ENCODE data around the gene BBS5. TPM values are rescaled to one million over a fixed set of nuclear protein-coding genes. Genes with fewer than 3 reads are reported as not detected.
"Not testable (repeated sequence)": the region's sequence is repeated elsewhere in the genome, so short reads cannot be mapped to it uniquely, and the experiment has no call there.

Gene BBS5
- total RNA-seq, 1 experiment from 2014 or later, result 3.2 TPM

- DNase-seq, result no peak
- POLR2A ChIA-PET, result no interaction called here
Measured at GRCh38 chr2:169513926-169514325, 34.6 kb downstream of the BBS5 start.

GRCh38 chr2:169514758-169515157 lies 35.5 kb downstream of the BBS5 start:
- H3K9me3 ChIP-seq; H3K4me3 Mint-ChIP-seq (ENCODE audit: unreplicated experiment); POLR2A ChIA-PET; H3K4me1 ChIP-seq; H3K36me3 Mint-ChIP-seq (ENCODE audit: insufficient read depth, unreplicated experiment); H3K27me3 ChIP-seq (replicated peaks; ENCODE audit: control insufficient read depth, insufficient read depth, low read length); BruUV-seq (replicated peaks); DNase-seq; H3K4me1 Mint-ChIP-seq (ENCODE audit: low read depth, unreplicated experiment); CTCF ChIA-PET; H3K9me3 Mint-ChIP-seq (ENCODE audit: unreplicated experiment); H3K27ac Mint-ChIP-seq (ENCODE audit: unreplicated experiment); intact Hi-C loops (cut with micrococcal nuclease; ENCODE audit: unreplicated experiment); H3K36me3 ChIP-seq (ENCODE audit: control insufficient read depth, insufficient read depth, low read length); H3K27me3 Mint-ChIP-seq (ENCODE audit: insufficient read depth, unreplicated experiment); H3K4me3 ChIP-seq (ENCODE audit: low read depth, low read length): not testable (repeated sequence)

More at GRCh38 chr2:169513926-169514325, 34.6 kb downstream of the BBS5 start:
- Histone ChIP-seq H3K9me3 (no peaks in the 10 kb centered on the region), H3K4me3 (ENCODE audit: low read depth, low read length) (no peak overlapping the region), H3K27me3 (replicated peaks; ENCODE audit: control insufficient read depth, insufficient read depth, low read length) (no peaks in the 10 kb centered on the region), H3K36me3 (ENCODE audit: control insufficient read depth, insufficient read depth, low read length) (no peaks in the 10 kb centered on the region), H3K4me1 (no peaks in the 10 kb centered on the region; the same call in none of the 2 replicates)
- Mint-ChIP-seq H3K36me3 (ENCODE audit: insufficient read depth, unreplicated experiment) (no peaks in the 10 kb centered on the region), H3K27ac (ENCODE audit: unreplicated experiment) (no peak overlapping the region), H3K4me1 (ENCODE audit: low read depth, unreplicated experiment) (peaks cover 4% of the 10 kb centered on the region), H3K9me3 (ENCODE audit: unreplicated experiment) (no peaks in the 10 kb centered on the region), H3K4me3 (ENCODE audit: unreplicated experiment) (no peak overlapping the region), H3K27me3 (ENCODE audit: insufficient read depth, unreplicated experiment) (no peaks in the 10 kb centered on the region)
- intact Hi-C loops (cut with micrococcal nuclease; ENCODE audit: unreplicated experiment), result no loop called here
- CTCF ChIA-PET, result no interaction called here
- BruUV-seq (replicated peaks), result no TSS peak
- TF ChIP-seq CTCF (IDR thresholded peaks at IDR 0.05; ENCODE audit: insufficient read depth in 1 of 2, low read depth in 1 of 2, low read length in 1 of 2, severe bottlenecking in 1 of 2, unreplicated experiment in 1 of 2), result no peak

- H3K4me3 Mint-ChIP-seq (ENCODE audit: unreplicated experiment); DNase-seq; POLR2A ChIA-PET; H3K27ac Mint-ChIP-seq (ENCODE audit: unreplicated experiment); H3K27me3 ChIP-seq (replicated peaks; ENCODE audit: control insufficient read depth, insufficient read depth, low read length); H3K27me3 Mint-ChIP-seq (ENCODE audit: insufficient read depth, unreplicated experiment); H3K4me3 ChIP-seq (ENCODE audit: low read depth, low read length); H3K4me1 Mint-ChIP-seq (ENCODE audit: low read depth, unreplicated experiment); intact Hi-C loops (cut with micrococcal nuclease; ENCODE audit: unreplicated experiment); H3K4me1 ChIP-seq; H3K9me3 Mint-ChIP-seq (ENCODE audit: unreplicated experiment); H3K36me3 Mint-ChIP-seq (ENCODE audit: insufficient read depth, unreplicated experiment); H3K36me3 ChIP-seq (ENCODE audit: control insufficient read depth, insufficient read depth, low read length); H3K9me3 ChIP-seq; BruUV-seq (replicated peaks): not testable (repeated sequence)
- CTCF ChIA-PET, result interaction anchor here (0.6 kb wide), 1 partner anchor 64 kb away, joined by 4 read pairs; no protein-coding TSS in a partner anchor
Measured at GRCh38 chr2:169516488-169516995, 37.2 kb downstream of the BBS5 start.

GRCh38 chr2:169520896-169521295 lies 41.6 kb downstream of the BBS5 start:
- Histone ChIP-seq H3K36me3 (ENCODE audit: control insufficient read depth, insufficient read depth, low read length) (no peaks in the 10 kb centered on the region), H3K4me1 (no peaks in the 10 kb centered on the region), H3K4me3 (ENCODE audit: low read depth, low read length) (no peak overlapping the region), H3K27me3 (replicated peaks; ENCODE audit: control insufficient read depth, insufficient read depth, low read length) (no peaks in the 10 kb centered on the region), H3K9me3 (no peaks in the 10 kb centered on the region)
- DNase-seq, result no peak
- no peaks in the 10 kb centered on the region for H3K9me3 Mint-ChIP-seq (ENCODE audit: unreplicated experiment)
- no peaks in the 10 kb centered on the region for H3K36me3 Mint-ChIP-seq (ENCODE audit: insufficient read depth, unreplicated experiment)
- H3K4me3 Mint-ChIP-seq (ENCODE audit: unreplicated experiment), result no peak overlapping the region
- BruUV-seq (replicated peaks), result no TSS peak
- H3K27ac Mint-ChIP-seq (ENCODE audit: unreplicated experiment), result no peak overlapping the region
- TF ChIP-seq CTCF (IDR thresholded peaks at IDR 0.05; ENCODE audit: insufficient read depth in 1 of 2, low read depth in 1 of 2, low read length in 1 of 2, severe bottlenecking in 1 of 2, unreplicated experiment in 1 of 2), result no peak
- peaks cover 2% of the 10 kb centered on the region for H3K4me1 Mint-ChIP-seq (ENCODE audit: low read depth, unreplicated experiment)
- intact Hi-C loops (cut with micrococcal nuclease; ENCODE audit: unreplicated experiment), result no loop called here
- ChIA-PET POLR2A (no interaction called here), CTCF (no interaction called here)
- H3K27me3 Mint-ChIP-seq (ENCODE audit: insufficient read depth, unreplicated experiment), result no peaks in the 10 kb centered on the region
